ENCODE results near the gene PRRC1.

GRCh38 chr5:127589309-127590030 is 72.0 kb downstream of the PRRC1 start:
- TF ChIP-seq, protein P1, sequence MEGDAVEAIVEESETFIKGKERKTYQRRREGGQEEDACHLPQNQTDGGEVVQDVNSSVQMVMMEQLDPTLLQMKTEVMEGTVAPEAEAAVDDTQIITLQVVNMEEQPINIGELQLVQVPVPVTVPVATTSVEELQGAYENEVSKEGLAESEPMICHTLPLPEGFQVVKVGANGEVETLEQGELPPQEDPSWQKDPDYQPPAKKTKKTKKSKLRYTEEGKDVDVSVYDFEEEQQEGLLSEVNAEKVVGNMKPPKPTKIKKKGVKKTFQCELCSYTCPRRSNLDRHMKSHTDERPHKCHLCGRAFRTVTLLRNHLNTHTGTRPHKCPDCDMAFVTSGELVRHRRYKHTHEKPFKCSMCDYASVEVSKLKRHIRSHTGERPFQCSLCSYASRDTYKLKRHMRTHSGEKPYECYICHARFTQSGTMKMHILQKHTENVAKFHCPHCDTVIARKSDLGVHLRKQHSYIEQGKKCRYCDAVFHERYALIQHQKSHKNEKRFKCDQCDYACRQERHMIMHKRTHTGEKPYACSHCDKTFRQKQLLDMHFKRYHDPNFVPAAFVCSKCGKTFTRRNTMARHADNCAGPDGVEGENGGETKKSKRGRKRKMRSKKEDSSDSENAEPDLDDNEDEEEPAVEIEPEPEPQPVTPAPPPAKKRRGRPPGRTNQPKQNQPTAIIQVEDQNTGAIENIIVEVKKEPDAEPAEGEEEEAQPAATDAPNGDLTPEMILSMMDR (IDR thresholded peaks at IDR 0.05) = no peak
- TF ChIP-seq POLR2A (IDR thresholded peaks at IDR 0.05) = no peak
